OCI-M1 (cell line): ENCODE measurements around the gene PRKCG.
"Not testable (repeated sequence)": the region's sequence is repeated elsewhere in the genome, so short reads cannot be mapped to it uniquely, and the experiment has no call there.

Experiments used
- DNase-seq: peaks from one replicate; lab custom pipeline; 2025; lab: John Stamatoyannopoulos, UW

The PRKCG gene

GRCh38 chr19:53881482-53882390 is at the start of gene PRKCG:
PRKCG (plus strand) TSS chr19:53882197; CDS start chr19:53882495, 298 bp downstream.
- peak; percentile 52 for DNase-seq

- not testable (repeated sequence) for DNase-seq
Measured at GRCh38 chr19:53832861-53833260, 49.1 kb upstream of the PRKCG start.

GRCh38 chr19:53838446-53838845 is 43.6 kb upstream of the PRKCG start:
- DNase-seq, result not testable (repeated sequence)

GRCh38 chr19:53840241-53840640 is 41.8 kb upstream of the PRKCG start:
- DNase-seq, result not testable (repeated sequence)

- DNase-seq, result peak; percentile 13
Measured at GRCh38 chr19:53840914-53841313, 41.1 kb upstream of the PRKCG start.

GRCh38 chr19:53844849-53845246 is 37.1 kb upstream of the PRKCG start:
- DNase-seq, result no peak

- DNase-seq, result no peak
Measured at GRCh38 chr19:53847555-53847954, 34.4 kb upstream of the PRKCG start.

GRCh38 chr19:53849237-53849676 is 32.7 kb upstream of the PRKCG start:
- DNase-seq, result no peak

- no peak for DNase-seq
Measured at GRCh38 chr19:53853707-53854106, 28.3 kb upstream of the PRKCG start.

GRCh38 chr19:53864308-53864836 is 17.6 kb upstream of the PRKCG start:
- no peak for DNase-seq

GRCh38 chr19:53865523-53865917 is 16.5 kb upstream of the PRKCG start:
- no peak for DNase-seq

GRCh38 chr19:53865918-53866864 is 15.8 kb upstream of the PRKCG start:
- DNase-seq, result no peak

GRCh38 chr19:53866865-53867224 is 15.2 kb upstream of the PRKCG start:
- DNase-seq, result no peak

- peak; percentile 100 for DNase-seq
Measured at GRCh38 chr19:53867225-53868090, 14.5 kb upstream of the PRKCG start, which contains the start of gene MYADM. MYADM (plus strand) TSS chr19:53867883; CDS start chr19:53873530, 5,647 bp downstream.

GRCh38 chr19:53868091-53868891 is 13.7 kb upstream of the PRKCG start:
- DNase-seq, result peak; percentile 70

GRCh38 chr19:53868892-53869804 is 12.8 kb upstream of the PRKCG start:
- DNase-seq, result peak; percentile 97

- DNase-seq, result not testable (repeated sequence)
Measured at GRCh38 chr19:53869805-53870484, 12.1 kb upstream of the PRKCG start.

- peak; percentile 95 for DNase-seq
Measured at GRCh38 chr19:53870485-53870844, 11.5 kb upstream of the PRKCG start.

GRCh38 chr19:53871454-53871853 is 10.5 kb upstream of the PRKCG start:
- DNase-seq, result peak; percentile 48
